K562 (cell line): ENCODE data around the gene ATXN2L. TPM values are rescaled to one million over a fixed set of nuclear protein-coding genes. Genes with fewer than 3 reads are reported as not detected.

ENCODE experiments used
- BRD4 ChIP-seq: fragments of 200-600 bp; sonication (generic); IDR thresholded peaks from 2 replicates; pipeline ENCODE4 v1.6.1; 2017; ENCODE audit warnings: inconsistent platforms
- E4F1 ChIP-seq: fragments of 250-450 bp; sonication (Bioruptor Pico); IDR thresholded peaks from 2 replicates; pipeline ENCODE4 v1.5.0; 2021; ENCODE audit warnings: mild to moderate bottlenecking, borderline replicate concordance
- NEUROD1 ChIP-seq: fragments of 150-350 bp; IDR thresholded peaks from 2 replicates; pipeline ENCODE4 v1.6.1; 2014; ENCODE audit warnings: borderline replicate concordance, low read length, low read depth; ENCODE audit not compliant: partially characterized antibody
- NFRKB ChIP-seq: fragments of 450-650 bp; IDR thresholded peaks from 2 replicates; pipeline ENCODE4 v1.6.1; 2016; ENCODE audit warnings: low read depth
- NR2C1 ChIP-seq, 2 experiments: fragments of 450-650 bp; IDR thresholded peaks; 2 replicates each; pipeline ENCODE4 v1.6.1; 2017; ENCODE audit warnings: mild to moderate bottlenecking in 2 of 2, antibody characterized with exemption in 1 of 2, inconsistent platforms in 1 of 2, missing compliant biosample characterization in 1 of 2, missing genetic modification characterization in 1 of 2
- PML ChIP-seq: IDR thresholded peaks from 2 replicates; pipeline ENCODE4 v1.6.1; 2012; ENCODE audit warnings: low read length, inconsistent platforms
- SMARCA4 ChIP-seq: fragments of 450-650 bp; IDR thresholded peaks from 2 replicates; pipeline ENCODE4 v1.6.1; 2016
- U2AF1 ChIP-seq: fragments of 200-400 bp; formaldehyde crosslinking; optimal IDR thresholded peaks from 2 replicates; pipeline ENCODE3; 2017; ENCODE audit warnings: mild to moderate bottlenecking, low read depth, low read length, moderate library complexity
- ZBTB40 ChIP-seq, 2 experiments: fragments of 450-650 bp in 1 of 2; sonication (generic) in 1 of 2; formaldehyde crosslinking in 1 of 2; IDR thresholded peaks; 2 replicates each; pipeline versions ENCODE4 v1.7.1 to v1.9.0; 2016 to 2022; ENCODE audit warnings: inconsistent platforms in 1 of 2, mild to moderate bottlenecking in 1 of 2, missing genetic modification reagents in 1 of 2
- ZKSCAN8 ChIP-seq: fragments of 200-800 bp; sonication (Bioruptor generic); IDR thresholded peaks from 2 replicates; pipeline ENCODE4 v1.6.1; 2016; ENCODE audit warnings: missing genetic modification characterization, missing compliant biosample characterization
- ZNF324 ChIP-seq: fragments of 250-450 bp; sonication (Bioruptor Pico); IDR thresholded peaks from 2 replicates; pipeline ENCODE4 v1.4.0; 2020; ENCODE audit warnings: mild to moderate bottlenecking
- ZNF347 ChIP-seq: fragments of 450-650 bp; formaldehyde crosslinking; IDR thresholded peaks from 2 replicates; pipeline ENCODE4 v1.4.0; 2020; ENCODE audit warnings: low read depth, mild to moderate bottlenecking, moderate library complexity
- polyA plus RNA-seq, 8 experiments: library from polyadenylated mRNA; depleted of rRNA in 4 of 8; stranded (reverse) in 5 of 8; unstranded in 3 of 8; fragments of >200 nt; fragmentation: Nextera tagmentation in 2 of 8; fragmentation: Illumina TruSeq in 1 of 8; extraction: Ambion mirVana in 2 of 8; extraction: Trizol in 1 of 8; gene quantifications; 2 replicates each; pipeline versions ENCODE4 v1.2.1 to v1.2.3, GENCODE V29; 2011 to 2014; ENCODE audit warnings: inconsistent platforms in 1 of 8, missing spikeins in 1 of 8
- total RNA-seq, 7 experiments: library from RNA; depleted of rRNA in 6 of 7; stranded (reverse); fragments of >200 nt in 6 of 7; fragmentation: Illumina TruSeq in 2 of 7; extraction: Trizol in 2 of 7; gene quantifications; 2 replicates each; pipeline versions ENCODE4 v1.2.1 to v1.2.3, GENCODE V29; 2011 to 2021; ENCODE audit warnings: low replicate concordance in 1 of 7
- TF ChIP-seq, protein P1 (sequence below): IDR thresholded peaks from 2 replicates; pipeline ENCODE4 v1.6.1; 2012; ENCODE audit warnings: low read depth, low read length, improper control_type of control experiment, borderline replicate concordance
- TF ChIP-seq, protein P2 (sequence below), 2 experiments: fragments of 450-650 bp; IDR thresholded peaks; 2 replicates each; pipeline ENCODE4 v1.6.1; 2016

ATXN2L gene
- total and polyA plus RNA-seq, 9 of the 15 experiments (the other 6 are each of a cell fraction or from before 2014, with no cell fraction given): 3.8 to 280 (median 37.2) TPM

DNA sequence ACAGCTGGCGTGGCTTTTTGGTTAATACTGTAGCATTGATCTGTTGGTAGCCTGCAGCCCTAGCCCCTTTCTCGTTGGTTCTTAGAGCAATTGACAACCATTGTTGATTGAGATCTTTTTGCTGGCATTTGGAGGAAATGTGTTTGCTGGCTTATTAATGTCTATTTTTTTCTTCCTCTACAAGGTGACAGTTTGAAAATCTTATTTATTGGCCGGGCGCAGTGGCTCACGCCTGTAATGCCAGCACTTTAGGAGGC is 1.8 kb downstream of the ATXN2L start (continued):
- TF ChIP-seq NR2C1 (IDR thresholded peaks at IDR 0.05): no peak
- no peak for TF ChIP-seq NR2C1 (tag; IDR thresholded peaks at IDR 0.05)
- peak; percentile 29; the same call in 1 of the 2 replicates for TF ChIP-seq BRD4
- peak; percentile 48; the same call in 1 of the 2 replicates for TF ChIP-seq ZBTB40 (IDR thresholded peaks at IDR 0.05)
- TF ChIP-seq ZBTB40 (CRISPR knock-in tag; IDR thresholded peaks at IDR 0.05): no peak
- no peak for TF ChIP-seq ZNF324
- no peak for TF ChIP-seq U2AF1
- peak; percentile 10 for TF ChIP-seq NEUROD1
- TF ChIP-seq ZNF347 (CRISPR knock-in tag): no peak
- peak; percentile 34; the same call in 1 of the 2 replicates for TF ChIP-seq NFRKB
- TF ChIP-seq E4F1 (CRISPR knock-in tag): no peak
- TF ChIP-seq, protein P1, sequence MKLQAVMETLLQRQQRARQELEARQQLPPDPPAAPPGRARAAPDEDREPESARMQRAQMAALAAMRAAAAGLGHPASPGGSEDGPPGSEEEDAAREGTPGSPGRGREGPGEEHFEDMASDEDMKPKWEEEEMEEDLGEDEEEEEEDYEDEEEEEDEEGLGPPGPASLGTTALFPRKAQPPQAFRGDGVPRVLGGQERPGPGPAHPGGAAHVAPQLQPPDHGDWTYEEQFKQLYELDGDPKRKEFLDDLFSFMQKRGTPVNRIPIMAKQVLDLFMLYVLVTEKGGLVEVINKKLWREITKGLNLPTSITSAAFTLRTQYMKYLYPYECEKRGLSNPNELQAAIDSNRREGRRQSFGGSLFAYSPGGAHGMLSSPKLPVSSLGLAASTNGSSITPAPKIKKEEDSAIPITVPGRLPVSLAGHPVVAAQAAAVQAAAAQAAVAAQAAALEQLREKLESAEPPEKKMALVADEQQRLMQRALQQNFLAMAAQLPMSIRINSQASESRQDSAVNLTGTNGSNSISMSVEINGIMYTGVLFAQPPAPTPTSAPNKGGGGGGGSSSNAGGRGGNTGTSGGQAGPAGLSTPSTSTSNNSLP: no peak
- TF ChIP-seq ZKSCAN8 (CRISPR knock-in tag): no peak
- TF ChIP-seq, protein P2, sequence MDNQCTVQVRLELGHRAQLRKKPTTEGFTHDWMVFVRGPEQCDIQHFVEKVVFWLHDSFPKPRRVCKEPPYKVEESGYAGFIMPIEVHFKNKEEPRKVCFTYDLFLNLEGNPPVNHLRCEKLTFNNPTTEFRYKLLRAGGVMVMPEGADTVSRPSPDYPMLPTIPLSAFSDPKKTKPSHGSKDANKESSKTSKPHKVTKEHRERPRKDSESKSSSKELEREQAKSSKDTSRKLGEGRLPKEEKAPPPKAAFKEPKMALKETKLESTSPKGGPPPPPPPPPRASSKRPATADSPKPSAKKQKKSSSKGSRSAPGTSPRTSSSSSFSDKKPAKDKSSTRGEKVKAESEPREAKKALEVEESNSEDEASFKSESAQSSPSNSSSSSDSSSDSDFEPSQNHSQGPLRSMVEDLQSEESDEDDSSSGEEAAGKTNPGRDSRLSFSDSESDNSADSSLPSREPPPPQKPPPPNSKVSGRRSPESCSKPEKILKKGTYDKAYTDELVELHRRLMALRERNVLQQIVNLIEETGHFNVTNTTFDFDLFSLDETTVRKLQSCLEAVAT (IDR thresholded peaks at IDR 0.05): no peak
- TF ChIP-seq SMARCA4: peak; percentile 14; the same call in 1 of the 2 replicates
- TF ChIP-seq PML: no peak
